HPDE6-E6E7 (cell line): ENCODE data around the gene SIGLEC10.
"Not testable (repeated sequence)": the region's sequence is repeated elsewhere in the genome, so short reads cannot be mapped to it uniquely, and the experiment has no call there.

Experiments used
- DNase-seq: peaks from one replicate; pipeline ENCODE4 v3.0.0; 2011; ENCODE audit warnings: missing footprints; ENCODE audit errors: extremely low spot score

The SIGLEC10 gene, protein sequence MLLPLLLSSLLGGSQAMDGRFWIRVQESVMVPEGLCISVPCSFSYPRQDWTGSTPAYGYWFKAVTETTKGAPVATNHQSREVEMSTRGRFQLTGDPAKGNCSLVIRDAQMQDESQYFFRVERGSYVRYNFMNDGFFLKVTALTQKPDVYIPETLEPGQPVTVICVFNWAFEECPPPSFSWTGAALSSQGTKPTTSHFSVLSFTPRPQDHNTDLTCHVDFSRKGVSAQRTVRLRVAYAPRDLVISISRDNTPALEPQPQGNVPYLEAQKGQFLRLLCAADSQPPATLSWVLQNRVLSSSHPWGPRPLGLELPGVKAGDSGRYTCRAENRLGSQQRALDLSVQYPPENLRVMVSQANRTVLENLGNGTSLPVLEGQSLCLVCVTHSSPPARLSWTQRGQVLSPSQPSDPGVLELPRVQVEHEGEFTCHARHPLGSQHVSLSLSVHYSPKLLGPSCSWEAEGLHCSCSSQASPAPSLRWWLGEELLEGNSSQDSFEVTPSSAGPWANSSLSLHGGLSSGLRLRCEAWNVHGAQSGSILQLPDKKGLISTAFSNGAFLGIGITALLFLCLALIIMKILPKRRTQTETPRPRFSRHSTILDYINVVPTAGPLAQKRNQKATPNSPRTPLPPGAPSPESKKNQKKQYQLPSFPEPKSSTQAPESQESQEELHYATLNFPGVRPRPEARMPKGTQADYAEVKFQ

DNA sequence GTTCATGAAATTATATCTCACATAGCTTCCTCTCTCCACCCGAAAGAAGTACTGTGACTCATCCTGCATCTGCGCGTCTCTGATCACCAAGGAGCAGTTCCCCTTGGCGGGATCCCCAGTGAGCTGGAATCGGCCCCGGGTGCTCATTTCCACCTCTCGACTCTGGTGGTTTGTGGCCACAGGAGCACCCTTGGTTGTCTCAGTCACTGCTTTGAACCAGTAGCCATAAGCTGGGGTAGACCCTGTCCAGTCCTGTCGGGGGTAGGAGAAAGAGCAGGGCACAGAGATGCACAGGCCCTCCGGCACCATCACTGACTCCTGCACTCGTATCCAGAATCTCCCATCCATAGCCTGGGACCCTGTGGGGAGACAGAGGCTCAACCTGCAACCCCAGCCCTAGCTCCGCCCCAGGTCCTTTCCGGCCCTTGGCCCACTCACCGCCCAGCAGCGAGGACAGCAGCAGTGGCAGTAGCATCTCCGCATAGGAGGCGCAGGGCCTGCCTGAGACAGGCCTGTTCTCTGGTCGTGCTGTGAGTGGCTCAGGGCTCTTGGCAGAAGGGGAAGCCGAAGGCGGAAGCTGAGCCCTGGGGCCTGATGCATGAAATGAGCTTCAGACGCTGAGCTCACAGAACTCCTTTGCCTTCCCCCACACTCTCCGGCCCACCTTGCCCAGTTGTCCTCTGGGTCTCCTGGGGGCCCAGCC lies at the start of gene SIGLEC10:
Gene SIGLEC10 (minus strand): TSS at position 536 of the 703 bp plus-strand sequence. CDS start 61 bp downstream, at position 475.
- no peak for DNase-seq

DNA sequence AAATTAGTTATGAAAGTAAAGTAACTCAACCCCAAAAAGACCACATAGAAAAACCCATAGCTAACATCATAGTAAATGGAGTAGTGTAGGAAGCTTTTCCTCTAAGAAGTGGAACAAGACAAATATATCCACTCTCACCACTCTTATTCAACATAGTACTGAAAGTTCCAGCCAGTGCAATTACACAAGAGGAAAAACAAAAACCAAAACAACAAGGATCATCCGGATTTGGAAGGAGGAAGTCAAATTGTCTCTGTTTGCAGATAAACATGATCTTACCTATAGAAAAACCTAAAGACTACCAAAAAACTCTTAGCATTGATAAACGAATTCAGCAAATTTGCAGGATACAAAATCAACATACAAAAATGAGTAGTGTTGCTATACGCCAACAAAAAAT lies 49.3 kb upstream of the SIGLEC10 start:
- no peak for DNase-seq

DNA sequence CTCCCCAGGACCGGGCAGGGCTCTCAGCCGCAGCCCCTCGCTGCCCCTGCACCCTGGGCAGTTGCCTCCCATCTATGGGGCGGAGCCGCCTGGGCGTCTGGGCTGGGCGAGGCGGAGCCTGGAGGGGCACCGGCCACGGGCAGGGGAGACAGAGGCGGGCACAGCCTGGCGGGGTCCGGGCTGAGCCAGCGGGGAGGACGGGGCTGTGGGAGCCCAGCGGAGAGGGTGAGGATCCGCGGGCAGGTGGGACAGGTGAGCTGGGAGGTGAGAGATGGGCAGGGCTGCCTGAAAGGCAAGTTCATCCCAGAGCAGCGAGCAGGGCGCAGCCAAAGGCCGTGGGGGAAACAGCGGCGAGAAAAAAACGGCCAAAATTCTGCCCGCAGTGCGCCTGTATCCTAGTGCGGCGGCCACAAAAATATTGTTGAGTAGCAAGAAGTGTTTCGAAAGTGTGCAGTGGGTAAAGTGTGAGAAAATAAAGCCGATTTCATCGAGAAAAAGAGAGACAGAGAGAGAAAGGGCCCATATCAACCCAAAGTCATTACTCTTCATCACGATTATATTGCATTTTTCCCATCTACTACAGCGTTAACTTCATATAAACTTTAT lies 46.6 kb upstream of the SIGLEC10 start:
- DNase-seq = not testable (repeated sequence)

GRCh38 chr19:51462681-51463080 lies 45.2 kb upstream of the SIGLEC10 start:
- no peak for DNase-seq

- no peak for DNase-seq
Measured at GRCh38 chr19:51462276-51462675, 44.8 kb upstream of the SIGLEC10 start.

DNA sequence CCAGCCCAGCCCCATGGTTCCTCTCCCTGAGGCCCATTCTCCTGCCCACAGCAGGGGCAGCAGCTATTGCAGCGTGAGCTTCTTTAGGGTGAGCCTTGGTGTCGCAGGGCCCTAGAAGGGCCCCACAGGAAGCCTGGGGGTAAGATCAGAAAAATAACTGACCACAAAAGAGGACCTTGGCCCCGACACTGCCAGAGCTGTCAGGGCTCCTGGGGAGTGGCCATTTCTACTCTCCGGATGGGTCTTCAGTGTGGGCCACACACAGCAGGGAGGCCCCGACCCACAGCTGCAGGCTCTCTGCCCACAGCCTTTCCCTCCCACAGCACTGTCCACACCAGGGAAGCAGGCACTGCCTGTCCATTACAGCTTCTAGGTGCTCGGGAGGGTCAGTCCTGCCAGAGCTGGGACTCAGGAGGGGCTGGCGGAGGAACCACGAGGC lies 44.3 kb upstream of the SIGLEC10 start:
- no peak for DNase-seq

- DNase-seq = no peak
Measured at GRCh38 chr19:51460164-51460992, 42.9 kb upstream of the SIGLEC10 start.

GRCh38 chr19:51458899-51459505 lies 41.6 kb upstream of the SIGLEC10 start:
- DNase-seq = no peak

DNA sequence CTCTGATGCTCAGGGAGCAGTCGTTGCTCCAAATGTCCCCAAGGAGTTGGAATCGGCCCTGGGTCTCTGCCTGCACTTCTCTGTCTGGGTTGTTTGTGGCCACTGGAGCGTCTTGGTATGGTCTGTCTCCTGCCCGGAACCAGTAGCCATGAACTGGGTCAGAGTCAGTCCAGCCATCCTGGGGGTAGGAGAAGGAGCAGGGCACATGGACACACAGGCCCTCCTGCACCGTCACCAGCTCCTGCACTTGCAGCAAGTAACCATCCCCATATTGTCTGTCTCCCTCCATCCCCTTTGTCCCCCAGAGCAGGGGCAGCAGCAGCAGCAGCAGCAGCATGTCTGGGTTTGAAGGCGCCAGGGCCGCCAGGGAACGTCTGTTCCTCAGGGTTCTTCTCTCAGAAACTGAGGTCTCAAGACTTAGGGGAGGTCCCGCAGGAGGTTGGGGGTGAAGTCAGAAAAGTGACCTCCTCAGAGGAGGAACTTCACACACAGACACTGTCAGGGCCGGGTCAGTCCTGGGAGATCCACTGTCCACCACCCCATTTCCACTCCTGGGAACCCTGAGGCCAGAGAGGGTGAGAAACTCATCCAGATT lies 40.7 kb upstream of the SIGLEC10 start, which contains the start of gene SIGLEC8:
Gene SIGLEC8 (minus strand): TSS at position 404 of the 595 bp plus-strand sequence. CDS start 67 bp downstream, at position 337.
- DNase-seq = no peak

DNA sequence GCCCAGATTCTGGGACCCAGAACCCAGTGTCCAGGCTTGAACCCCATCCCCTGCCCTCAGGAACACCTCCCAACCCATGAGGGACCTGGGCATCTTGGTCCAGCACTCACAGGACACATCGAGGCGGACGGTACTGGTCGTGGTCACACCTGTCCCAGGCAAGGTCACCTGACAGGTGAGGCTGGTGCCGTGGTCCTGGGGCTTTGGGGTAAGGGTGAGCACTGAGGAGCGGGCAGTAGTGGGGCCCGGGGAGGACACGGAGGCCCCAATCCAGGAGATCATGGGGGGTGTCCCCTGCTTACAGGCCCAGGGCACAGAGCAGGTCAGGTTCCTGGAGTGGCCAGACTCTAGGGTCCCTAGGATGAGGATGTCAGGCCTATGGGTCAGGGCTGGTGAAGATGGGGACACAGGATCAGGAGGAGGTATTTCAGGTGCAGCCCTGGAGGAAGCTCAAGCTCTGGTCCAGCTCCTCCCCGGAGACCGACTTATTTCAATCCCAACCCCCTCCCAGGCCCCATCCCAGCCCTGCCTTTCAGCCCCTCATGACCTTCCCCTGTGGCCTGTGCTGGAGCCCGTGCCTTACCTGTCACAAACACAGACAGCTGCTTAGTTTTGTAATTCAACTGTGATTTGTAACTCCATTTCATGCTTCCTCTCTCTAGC lies 40.0 kb upstream of the SIGLEC10 start:
- DNase-seq = no peak

DNA sequence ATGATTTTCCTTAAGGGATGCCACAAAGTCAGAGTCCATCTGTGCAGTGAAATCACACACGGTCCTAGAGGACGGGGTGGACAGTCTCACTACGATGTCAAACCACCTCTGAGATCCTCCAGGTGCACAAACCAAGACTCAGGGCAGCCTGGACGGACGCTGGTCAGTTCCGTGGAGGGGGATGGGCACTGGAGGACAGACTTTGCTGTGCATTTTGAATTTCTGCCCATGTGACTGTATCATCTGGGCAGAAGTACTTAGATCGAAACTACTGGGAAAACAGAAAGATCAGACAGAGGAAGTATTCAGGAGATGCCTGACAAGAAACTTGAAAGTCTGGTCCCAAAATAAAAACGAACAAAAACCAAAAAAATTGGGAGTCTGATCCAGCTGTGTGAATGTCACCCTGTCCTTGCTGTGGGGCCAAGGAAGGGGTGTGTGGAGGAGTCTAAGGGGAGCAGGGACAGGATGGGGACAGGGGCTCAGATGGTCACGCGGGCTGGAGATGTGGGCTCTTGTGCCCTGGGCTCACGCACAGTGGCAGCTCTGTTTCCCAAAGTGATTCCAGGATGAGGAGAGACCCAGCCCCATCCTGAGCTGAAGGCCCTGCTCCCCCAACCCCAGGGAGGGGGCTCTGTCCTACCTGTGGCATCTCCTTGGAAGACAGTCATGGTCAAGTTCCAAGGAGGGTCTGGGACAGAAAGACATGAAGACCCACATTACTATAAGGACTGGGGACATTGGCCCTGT lies 39.3 kb upstream of the SIGLEC10 start:
- DNase-seq = no peak

DNA sequence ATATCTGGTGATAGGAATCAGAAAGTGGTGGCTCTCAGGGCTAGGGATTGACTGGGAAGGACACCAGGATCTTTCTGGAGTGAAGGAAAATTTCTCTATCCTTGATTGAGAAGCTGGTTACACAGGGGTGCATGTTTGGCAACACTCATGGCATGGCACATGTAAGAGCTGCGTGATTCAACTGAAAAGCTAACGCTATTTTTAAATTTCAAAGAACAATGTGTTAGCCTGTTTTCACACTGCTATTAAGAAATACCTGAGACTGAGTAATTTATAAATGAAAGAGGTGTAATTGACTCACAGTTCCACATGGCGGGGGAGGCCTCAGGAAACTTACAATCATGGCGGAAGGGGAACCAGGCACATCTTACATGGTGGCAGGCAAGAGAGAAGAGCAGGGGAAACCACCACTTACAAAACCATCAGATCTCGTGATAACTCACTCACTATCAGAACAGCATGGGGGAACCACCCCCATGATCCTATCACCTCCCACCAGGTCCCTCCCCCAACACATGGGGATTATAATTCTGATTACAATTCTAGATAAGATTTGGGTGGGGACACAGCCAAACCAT lies 33.4 kb upstream of the SIGLEC10 start:
- DNase-seq = no peak

DNA sequence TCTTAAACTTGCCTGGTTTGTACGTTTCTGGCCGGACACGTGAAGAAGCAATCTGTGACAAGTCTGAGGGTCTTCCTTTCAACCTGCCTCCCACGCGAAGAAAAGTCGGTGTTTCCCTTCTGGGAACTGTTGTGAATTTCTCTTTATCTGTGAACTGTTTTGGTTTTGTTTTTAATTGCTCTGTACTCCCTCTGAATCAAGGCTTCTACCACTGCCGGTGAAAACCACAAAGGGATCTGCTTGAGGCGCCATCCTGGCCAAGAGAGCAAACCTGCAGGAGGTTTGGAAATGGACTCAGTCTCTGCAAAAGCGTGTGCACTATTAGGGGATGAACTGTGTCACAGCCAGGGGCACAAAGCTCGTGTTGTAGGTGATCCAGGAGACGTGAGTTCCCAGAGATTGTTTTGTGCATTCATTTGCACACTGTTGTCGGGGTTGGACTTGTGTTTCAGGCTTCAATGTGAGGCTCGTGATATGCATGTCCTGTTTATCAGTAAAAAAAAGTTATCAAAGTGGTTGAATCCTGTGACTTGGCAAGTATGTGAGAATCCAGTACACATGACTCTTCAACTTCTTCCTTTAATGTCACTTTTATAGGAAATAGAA lies 31.1 kb upstream of the SIGLEC10 start:
- DNase-seq = no peak

DNA sequence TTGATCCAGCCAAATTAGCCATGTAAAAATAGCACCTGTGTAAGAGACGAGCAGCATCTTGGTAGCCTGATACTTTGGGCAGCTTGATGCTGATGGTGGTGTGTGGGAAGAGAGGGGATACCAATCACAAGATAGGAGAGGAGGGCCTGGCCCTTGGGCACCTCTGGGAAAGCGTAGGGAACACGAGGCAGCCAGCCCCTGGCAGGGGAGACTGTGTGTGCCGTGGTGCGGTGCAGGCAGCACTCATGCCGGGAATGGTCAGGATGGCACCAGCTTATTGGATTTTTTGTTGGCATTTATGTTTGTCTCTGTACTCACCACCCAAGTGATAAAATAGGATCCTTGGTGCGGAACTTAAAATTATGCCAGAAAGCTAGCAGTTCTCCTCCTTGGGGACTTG lies 30.6 kb upstream of the SIGLEC10 start:
- DNase-seq = no peak

GRCh38 chr19:51447510-51447909 lies 30.1 kb upstream of the SIGLEC10 start:
- not testable (repeated sequence) for DNase-seq

GRCh38 chr19:51441410-51442390 lies 24.3 kb upstream of the SIGLEC10 start:
- DNase-seq = no peak
